ACC112 (cell line): ENCODE data around the gene MICU2.

ENCODE experiments used
- H2AFZ ChIP-seq: fragments of 200-600 bp; sonication (generic); one replicate; pipeline ENCODE4 v1.6.0; 2017; ENCODE audit warnings: antibody characterized with exemption, low read length; ENCODE audit not compliant: unreplicated experiment
- H3K27ac ChIP-seq: fragments of 200-600 bp; sonication (generic); 2 replicates; pipeline ENCODE4 v1.5.1; 2014; ENCODE audit warnings: low read depth, mild to moderate bottlenecking, antibody characterized with exemption, low read length, moderate library complexity
- H3K27me3 ChIP-seq: fragments of 200-600 bp; sonication (generic); 2 replicates; pipeline ENCODE4 v1.6.1; 2014; ENCODE audit warnings: mild to moderate bottlenecking, antibody characterized with exemption, low read length, moderate library complexity, mixed read lengths; ENCODE audit not compliant: insufficient read depth
- H3K36me3 ChIP-seq: fragments of 200-600 bp; sonication (generic); 2 replicates; pipeline ENCODE4 v1.6.1; 2016; ENCODE audit warnings: mild to moderate bottlenecking, antibody characterized with exemption, low read length, moderate library complexity, mixed read lengths; ENCODE audit not compliant: insufficient read depth
- H3K4me1 ChIP-seq: fragments of 200-600 bp; sonication (generic); one replicate; pipeline ENCODE4 v1.6.1; 2016; ENCODE audit warnings: low read length, mixed read lengths; ENCODE audit not compliant: insufficient read depth, unreplicated experiment, control insufficient read depth
- H3K4me3 ChIP-seq: fragments of 200-600 bp; sonication (generic); 2 replicates; pipeline ENCODE4 v1.5.1; 2014; ENCODE audit warnings: mild to moderate bottlenecking, low read depth, low read length
- H3K79me2 ChIP-seq: fragments of 200-600 bp; sonication (generic); one replicate; pipeline ENCODE4 v1.6.0; 2016; ENCODE audit warnings: low read length; ENCODE audit not compliant: control insufficient read depth, unreplicated experiment, insufficient read depth

MICU2 gene

DNA sequence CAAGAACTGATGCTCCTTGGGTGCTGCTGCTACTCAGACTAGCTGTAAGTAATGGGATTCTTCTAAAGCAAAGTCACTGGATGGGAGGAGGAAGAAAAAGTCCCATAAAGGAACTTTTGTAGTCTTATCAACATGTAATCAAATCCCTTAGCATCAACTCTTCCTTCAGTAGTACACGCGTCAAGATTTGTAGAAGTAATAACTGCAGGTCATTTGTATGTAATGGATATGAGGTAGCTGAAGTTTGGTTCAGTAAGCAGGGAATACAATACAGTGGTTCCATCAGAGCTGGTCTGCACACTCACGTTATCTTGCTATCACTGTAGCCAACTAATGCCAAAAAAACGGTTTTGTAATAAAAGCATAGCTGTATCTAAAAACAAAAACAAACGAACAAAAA is 72.5 kb downstream of the MICU2 start:
- Histone ChIP-seq H3K27me3 (no peaks in the 10 kb centered on the region), H3K36me3 (no peaks in the 10 kb centered on the region), H3K4me1 (no peaks in the 10 kb centered on the region), H3K27ac (no peak overlapping the region), H2AFZ (no peak overlapping the region), H3K4me3 (no peak overlapping the region), H3K79me2 (no peaks in the 10 kb centered on the region)

GRCh38 chr13:21530656-21531055 is 73.3 kb downstream of the MICU2 start:
- Histone ChIP-seq H3K36me3 (no peaks in the 10 kb centered on the region), H2AFZ (no peak overlapping the region), H3K4me1 (no peaks in the 10 kb centered on the region), H3K27me3 (no peaks in the 10 kb centered on the region), H3K27ac (no peak overlapping the region), H3K79me2 (no peaks in the 10 kb centered on the region), H3K4me3 (no peak overlapping the region)

- H3K4me3 ChIP-seq, result no peak overlapping the region
- no peak overlapping the region for H2AFZ ChIP-seq
- H3K27ac ChIP-seq, result no peak overlapping the region
- H3K79me2 ChIP-seq, result no peaks in the 10 kb centered on the region
- no peaks in the 10 kb centered on the region for H3K4me1 ChIP-seq
- H3K36me3 ChIP-seq, result no peaks in the 10 kb centered on the region
- no peaks in the 10 kb centered on the region for H3K27me3 ChIP-seq
These were observed 74.7 kb downstream of the MICU2 start for GRCh38 chr13:21529146-21529893.

DNA sequence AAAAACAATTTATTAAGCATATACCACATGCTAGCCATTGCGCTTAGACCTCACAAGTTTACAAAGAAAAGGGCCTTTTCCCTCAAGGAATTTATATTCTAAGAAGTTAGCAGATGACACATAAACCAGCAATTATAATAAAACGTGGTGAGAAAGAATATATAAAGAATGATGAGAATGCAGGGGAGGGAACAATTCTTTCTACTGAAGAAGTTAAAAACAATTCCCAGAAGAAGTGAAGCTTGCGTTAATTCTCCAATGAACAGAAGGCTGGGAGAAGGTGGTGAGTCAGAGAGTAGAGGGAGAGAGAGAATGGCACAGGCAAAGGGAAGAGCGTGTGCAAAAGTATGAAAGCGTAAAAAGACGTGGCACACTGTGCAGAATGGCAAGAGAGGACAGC is 75.4 kb downstream of the MICU2 start:
- Histone ChIP-seq H3K4me1 (no peaks in the 10 kb centered on the region), H3K36me3 (no peaks in the 10 kb centered on the region), H3K4me3 (no peak overlapping the region), H3K79me2 (no peaks in the 10 kb centered on the region), H3K27me3 (no peaks in the 10 kb centered on the region), H2AFZ (no peak overlapping the region), H3K27ac (no peak overlapping the region)

DNA sequence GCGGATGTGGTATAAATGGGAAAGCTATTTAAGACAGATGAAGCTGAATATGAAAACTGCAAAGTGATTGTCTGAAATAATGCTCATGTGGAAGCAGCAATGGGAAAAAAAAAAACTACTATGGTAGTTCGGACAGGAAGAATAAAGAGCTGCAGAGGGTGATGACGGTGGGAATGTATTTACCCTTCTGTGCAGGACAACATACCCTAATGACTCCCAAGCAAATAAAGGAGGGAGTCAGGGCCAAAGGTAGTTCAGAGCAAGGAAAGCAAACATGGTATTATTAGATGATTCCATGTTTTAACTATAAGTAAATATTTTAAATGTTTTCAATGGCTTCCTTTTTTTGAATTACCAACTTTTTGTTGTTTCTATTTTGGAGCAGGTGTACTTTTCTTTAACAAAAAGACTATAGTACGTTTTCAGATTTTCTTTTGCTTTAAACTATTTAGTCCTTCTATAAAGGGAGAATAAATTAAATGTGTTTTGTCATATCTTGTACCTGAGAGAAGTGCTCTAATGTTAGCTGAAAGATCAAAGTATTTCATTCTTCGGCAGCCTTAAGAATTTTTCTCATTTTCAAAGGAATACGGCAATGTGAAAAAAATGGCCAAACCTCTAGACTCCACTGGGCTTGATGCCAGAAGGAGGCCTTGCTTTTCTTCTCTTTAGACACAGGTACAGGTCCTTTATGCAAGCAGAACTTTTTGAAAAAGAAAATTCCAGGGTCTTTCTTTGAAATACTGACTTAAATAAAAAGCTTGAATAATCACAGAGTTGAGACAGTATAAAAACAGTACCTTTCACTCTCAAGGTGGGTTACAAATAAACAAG is 77.0 kb downstream of the MICU2 start:
- H3K79me2 ChIP-seq, result no peaks in the 10 kb centered on the region
- H2AFZ ChIP-seq, result no peak overlapping the region
- H3K4me3 ChIP-seq, result no peak overlapping the region
- H3K4me1 ChIP-seq, result no peaks in the 10 kb centered on the region
- H3K27ac ChIP-seq, result no peak overlapping the region
- no peaks in the 10 kb centered on the region for H3K27me3 ChIP-seq
- H3K36me3 ChIP-seq, result no peaks in the 10 kb centered on the region

- H3K27ac ChIP-seq, result no peak overlapping the region
- peaks cover 9% of the 10 kb centered on the region; the same call in 1 of the 2 replicates for H3K36me3 ChIP-seq
- no peak overlapping the region for H2AFZ ChIP-seq
- H3K27me3 ChIP-seq, result no peaks in the 10 kb centered on the region
- no peaks in the 10 kb centered on the region for H3K4me1 ChIP-seq
- no peaks in the 10 kb centered on the region for H3K79me2 ChIP-seq
- no peak overlapping the region for H3K4me3 ChIP-seq
These were observed 81.1 kb downstream of the MICU2 start for GRCh38 chr13:21522847-21523246.

GRCh38 chr13:21522130-21522529 is 81.8 kb downstream of the MICU2 start:
- Histone ChIP-seq H2AFZ (no peak overlapping the region), H3K27ac (no peak overlapping the region), H3K4me1 (no peaks in the 10 kb centered on the region), H3K79me2 (no peaks in the 10 kb centered on the region), H3K36me3 (peaks cover 9% of the 10 kb centered on the region; the same call in 1 of the 2 replicates), H3K27me3 (no peaks in the 10 kb centered on the region), H3K4me3 (no peak overlapping the region)

GRCh38 chr13:21518617-21519144 is 85.3 kb downstream of the MICU2 start:
- no peak overlapping the region for H3K27ac ChIP-seq
- H3K79me2 ChIP-seq, result no peaks in the 10 kb centered on the region
- no peaks in the 10 kb centered on the region for H3K4me1 ChIP-seq
- H2AFZ ChIP-seq, result no peak overlapping the region
- peaks cover 9% of the 10 kb centered on the region for H3K36me3 ChIP-seq
- no peak overlapping the region for H3K4me3 ChIP-seq
- H3K27me3 ChIP-seq, result no peaks in the 10 kb centered on the region

GRCh38 chr13:21517576-21517975 is 86.4 kb downstream of the MICU2 start:
- Histone ChIP-seq H3K27me3 (no peaks in the 10 kb centered on the region), H3K27ac (no peak overlapping the region), H3K79me2 (no peaks in the 10 kb centered on the region), H3K36me3 (peaks cover 9% of the 10 kb centered on the region), H2AFZ (no peak overlapping the region), H3K4me1 (no peaks in the 10 kb centered on the region), H3K4me3 (no peak overlapping the region)

DNA sequence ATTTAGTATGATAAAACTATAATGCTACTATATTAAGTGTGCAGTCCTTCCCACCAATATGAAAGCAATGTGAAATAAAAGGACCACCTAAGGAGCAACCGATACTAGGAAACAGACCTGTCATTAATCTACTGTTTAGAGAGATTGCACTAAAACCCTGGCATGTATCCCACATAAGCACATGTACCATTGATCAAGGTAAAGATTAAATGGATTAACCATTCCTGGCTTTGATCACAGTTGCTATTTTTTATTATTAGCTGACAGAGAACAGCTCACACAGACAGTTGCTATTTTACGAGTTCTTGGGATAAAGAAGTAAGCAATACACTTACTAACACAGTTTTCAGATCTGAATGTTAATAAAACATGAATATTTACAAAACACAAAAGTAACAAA is 87.2 kb downstream of the MICU2 start:
- H2AFZ ChIP-seq, result no peak overlapping the region
- no peaks in the 10 kb centered on the region for H3K27me3 ChIP-seq
- H3K27ac ChIP-seq, result no peak overlapping the region
- no peaks in the 10 kb centered on the region for H3K4me1 ChIP-seq
- peaks cover 9% of the 10 kb centered on the region for H3K36me3 ChIP-seq
- H3K79me2 ChIP-seq, result no peaks in the 10 kb centered on the region
- H3K4me3 ChIP-seq, result no peak overlapping the region
